SHP77 treated with DMSO at 0.1 percent for 48 hours (cell line): ENCODE results near the gene UCHL1.
"Not testable (repeated sequence)": the region's sequence is repeated elsewhere in the genome, so short reads cannot be mapped to it uniquely, and the experiment has no call there.

Experiments
- DNase-seq: peaks from one replicate; lab custom pipeline; 2025; lab: John Stamatoyannopoulos, UW

UCHL1 gene

DNA sequence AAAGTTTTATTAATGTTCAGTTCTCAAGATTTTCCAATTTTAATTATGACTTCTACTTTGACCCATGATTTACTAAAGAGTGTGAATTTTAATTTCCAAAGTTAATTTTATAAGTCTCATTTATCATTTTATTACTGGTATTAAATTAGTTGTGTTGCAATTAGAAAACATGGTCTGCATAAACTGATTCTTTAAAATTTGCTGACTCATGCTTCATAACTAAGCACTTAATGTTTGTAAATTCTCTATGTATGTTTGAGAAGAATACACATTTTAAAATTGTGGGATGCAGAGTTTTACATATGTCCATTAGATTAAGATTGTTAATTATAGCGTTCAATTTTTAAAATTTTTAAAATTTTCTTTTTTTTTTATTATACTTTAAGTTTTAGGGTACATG is 20.2 kb upstream of the UCHL1 start:
- DNase-seq: no peak

GRCh38 chr4:41241919-41242318 is 14.8 kb upstream of the UCHL1 start:
- no peak for DNase-seq

DNA sequence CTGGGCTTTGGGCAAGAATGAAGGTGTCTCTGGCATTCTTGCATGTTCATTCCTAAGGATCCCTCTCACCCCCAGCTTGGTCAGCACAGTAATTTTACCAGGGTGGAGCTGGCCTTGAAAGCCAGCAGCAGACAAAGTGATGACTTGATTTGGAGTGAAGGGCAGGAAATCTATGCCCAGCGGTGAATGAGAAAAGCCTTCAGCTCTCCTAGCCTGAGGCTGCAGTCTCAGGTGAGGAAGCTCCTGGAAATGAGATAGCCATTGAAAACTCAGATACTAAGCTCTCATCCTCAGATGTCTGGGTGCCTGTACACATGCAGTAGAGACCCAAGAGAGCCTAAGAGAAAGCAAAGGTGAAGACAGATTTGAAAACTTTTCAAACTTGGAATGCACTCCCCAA is 10.7 kb upstream of the UCHL1 start:
- DNase-seq: no peak

DNA sequence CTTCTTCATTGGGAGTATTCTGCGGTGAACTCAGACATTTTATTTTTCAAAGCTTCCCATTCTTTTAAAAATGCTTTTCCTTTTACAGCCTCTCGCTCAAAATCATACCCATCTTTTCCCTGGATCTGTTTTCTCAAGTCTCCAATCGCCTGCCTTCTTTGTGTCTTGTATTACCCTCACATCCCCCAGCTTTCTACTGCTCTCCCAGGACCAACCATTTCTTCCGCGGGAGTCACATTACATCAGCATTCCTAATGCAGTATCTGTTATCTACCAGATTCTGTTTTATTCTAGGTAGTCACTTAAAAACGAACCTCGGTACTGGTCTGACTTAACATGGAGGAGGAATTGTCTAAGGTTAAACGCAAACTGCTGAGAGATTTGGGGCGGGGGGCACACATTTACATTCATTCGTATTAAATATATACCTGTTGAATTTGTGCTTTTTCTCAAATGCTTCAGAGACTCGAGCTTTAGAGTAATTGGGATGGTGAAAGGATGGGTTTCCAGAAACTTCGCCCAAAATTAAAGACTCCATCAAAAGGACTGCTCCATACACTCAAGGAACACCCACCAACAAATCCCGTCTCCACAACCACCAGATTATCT is 493 bp upstream of the UCHL1 start:
- DNase-seq: peak; percentile 2

DNA sequence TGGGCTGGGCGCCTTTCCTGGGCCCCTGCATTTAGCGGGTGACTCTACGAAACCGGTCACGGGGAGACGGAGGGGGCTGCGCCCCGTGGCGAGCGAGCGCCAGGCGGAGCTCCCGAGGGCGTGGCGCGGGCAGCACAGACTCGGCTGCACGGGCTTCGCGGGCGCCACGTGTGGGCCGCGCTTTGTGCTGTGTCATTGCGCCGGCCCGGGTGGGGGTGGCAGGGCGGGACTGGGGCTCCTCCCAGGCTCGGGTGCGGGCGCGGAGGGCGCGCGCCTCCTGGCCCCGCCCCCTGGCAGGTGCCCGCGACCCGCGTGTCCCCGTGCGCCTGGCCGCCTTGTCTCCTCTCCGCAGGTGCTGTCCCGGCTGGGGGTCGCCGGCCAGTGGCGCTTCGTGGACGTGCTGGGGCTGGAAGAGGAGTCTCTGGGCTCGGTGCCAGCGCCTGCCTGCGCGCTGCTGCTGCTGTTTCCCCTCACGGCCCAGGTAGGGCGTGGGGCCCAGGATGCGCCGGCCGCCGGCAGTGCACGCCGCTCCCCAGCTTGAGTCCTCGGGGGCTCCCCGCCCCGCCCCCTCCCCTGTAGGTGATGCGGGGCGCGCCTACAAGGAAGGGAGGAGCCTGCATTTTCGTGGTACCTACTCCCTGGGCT is 651 bp downstream of the UCHL1 start:
- DNase-seq: no peak

DNA sequence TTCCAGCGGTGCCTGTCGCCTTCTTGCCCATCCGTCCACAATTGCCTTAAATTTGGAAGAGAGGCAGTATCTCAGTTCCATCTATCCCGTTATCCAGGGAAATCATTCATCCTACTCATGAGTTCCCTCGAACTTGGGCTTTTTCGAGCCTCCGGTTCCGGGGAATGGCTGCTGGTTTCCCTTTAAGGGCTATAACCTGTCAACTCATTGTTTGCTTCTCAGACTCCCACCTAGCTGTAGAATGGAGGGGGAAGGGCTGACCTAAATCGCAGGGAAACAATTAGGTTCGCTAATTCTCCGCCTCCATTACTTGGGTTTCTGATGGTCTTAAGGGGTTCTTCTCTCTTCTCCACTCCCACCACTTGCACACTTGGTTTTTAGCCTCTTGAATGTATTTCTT is 1.2 kb downstream of the UCHL1 start:
- DNase-seq: no peak

GRCh38 chr4:41258783-41259182 is 2.1 kb downstream of the UCHL1 start:
- no peak for DNase-seq

GRCh38 chr4:41260116-41260733 is 3.5 kb downstream of the UCHL1 start:
- no peak for DNase-seq

DNA sequence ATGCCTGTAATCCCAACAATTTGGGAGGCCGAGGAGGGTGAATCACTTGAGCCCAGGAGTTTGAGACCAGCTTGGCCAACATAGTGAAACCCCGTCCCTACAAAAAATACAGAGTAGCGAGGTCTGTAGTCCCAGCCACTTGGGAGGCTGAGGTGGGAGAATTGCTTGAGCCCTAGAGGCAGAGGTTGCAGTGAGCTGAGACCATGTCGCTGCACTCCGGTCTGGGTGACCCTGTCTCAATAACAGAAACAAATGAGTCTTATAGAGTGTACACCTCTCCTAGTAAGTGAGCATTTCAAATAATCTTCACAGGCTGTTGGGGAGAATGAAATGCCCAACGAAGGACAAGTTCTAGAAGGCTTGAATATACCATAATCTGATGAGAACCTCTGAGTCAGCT is 5.5 kb downstream of the UCHL1 start:
- no peak for DNase-seq

DNA sequence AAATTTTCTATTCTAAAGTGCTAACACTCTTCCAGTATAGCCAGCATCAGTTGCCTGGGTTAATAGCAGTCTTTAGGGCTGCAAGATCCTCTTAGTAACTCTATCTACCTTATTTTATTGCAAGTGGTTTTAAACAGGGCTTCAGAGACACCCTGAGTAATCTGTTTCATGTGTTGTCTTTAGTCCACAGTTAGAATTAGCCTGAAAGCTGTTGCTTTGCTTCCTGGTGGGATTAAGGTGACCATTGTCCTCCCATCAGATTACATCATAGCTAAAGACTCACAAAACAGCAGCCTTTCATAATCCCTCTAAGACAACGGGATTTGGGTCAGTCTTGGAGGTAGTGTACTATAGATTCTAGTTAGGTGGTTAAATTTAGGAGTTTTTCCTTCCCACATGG is 7.5 kb downstream of the UCHL1 start:
- DNase-seq: no peak

DNA sequence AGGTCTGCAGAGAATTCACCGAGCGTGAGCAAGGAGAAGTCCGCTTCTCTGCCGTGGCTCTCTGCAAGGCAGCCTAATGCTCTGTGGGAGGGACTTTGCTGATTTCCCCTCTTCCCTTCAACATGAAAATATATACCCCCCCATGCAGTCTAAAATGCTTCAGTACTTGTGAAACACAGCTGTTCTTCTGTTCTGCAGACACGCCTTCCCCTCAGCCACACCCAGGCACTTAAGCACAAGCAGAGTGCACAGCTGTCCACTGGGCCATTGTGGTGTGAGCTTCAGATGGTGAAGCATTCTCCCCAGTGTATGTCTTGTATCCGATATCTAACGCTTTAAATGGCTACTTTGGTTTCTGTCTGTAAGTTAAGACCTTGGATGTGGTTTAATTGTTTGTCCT is 11.3 kb downstream of the UCHL1 start:
- DNase-seq: no peak

DNA sequence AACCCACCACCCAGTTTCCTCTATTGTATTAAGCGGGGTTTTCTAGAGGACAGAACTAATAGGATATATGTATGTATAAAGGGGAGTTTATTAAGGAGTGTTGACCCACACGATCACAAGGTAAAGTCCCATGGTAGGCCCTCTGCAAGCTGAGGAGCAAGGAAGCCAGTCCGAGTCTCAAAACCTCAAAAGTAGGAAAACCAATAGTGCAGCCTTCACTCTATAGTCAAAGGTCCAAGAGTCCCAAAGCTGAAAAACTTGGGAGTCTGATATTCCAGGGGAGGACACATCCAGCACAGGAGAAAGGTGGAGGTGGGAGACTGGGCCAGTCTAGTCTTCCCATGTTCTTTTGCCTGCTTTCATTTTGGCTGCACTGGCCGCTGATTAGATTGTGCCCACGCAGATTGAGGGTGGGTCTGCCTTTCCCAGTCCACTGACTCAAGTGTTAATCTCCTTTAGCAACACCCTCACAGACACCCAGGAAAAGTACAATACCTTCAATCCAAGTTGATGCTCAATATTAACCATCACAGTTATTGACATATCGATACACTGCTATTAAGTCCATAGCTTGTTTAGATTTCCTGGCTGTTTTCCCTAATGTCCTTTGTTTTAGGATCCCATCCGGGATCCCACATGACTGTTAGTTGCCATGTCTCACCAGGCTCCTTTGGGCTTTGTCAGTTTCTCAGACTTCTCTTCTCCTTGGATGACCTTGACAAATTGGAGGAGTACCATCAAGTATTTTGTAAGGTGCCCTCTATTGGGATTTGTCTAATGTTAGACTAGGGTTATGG is 12.2 kb downstream of the UCHL1 start:
- DNase-seq: no peak

- no peak for DNase-seq
Measured at GRCh38 chr4:41269682-41270081, 13.0 kb downstream of the UCHL1 start.

GRCh38 chr4:41275931-41276330 is 19.2 kb downstream of the UCHL1 start:
- DNase-seq: not testable (repeated sequence)

DNA sequence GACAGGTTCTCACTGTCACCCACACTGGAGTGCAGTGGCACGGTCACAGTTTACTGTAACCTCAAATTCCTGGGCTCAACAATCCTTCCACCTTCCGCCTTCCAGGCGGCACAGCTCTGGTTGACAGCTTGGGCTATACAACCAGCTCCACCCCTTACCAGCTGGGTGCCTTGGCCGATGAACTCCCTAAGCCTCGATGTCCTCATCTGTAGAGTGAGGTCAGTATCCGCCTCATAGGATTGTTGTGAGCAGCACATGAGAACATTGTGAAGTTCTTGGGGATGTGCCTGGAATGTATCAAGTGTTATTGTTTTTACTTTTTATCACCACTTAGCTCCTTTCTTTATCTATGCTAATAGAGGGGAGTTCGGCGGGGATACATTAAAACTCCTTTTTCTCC is 23.3 kb downstream of the UCHL1 start:
- no peak for DNase-seq

DNA sequence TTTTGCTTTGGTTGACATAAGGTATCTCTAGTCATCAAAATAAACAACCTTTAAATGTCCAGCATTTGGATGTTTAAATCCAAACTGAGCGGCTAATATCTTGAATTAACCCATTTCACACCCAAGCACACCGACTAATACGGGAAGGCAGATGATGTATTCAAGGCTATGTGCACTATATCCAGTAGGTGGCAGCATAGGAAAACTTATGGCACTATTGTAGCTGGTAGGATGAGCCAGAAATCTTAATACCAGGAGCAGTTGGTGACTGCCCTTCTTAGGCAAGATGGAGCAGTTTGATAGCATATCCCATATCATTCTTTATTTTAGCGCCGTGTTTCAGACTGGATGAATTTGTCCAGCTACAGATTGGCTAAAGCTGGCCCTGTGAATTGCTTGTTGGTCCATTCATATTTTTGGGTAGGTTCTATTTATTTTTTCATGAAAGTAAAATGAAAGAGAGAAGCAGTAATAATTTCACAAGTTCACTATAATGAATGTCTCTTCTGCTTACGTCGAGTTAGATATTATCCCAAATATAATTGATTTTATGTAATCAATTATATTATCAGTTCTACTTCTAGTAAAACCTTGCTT is 24.4 kb downstream of the UCHL1 start:
- peak; percentile 9 for DNase-seq

GRCh38 chr4:41282366-41282765 is 25.6 kb downstream of the UCHL1 start:
- no peak for DNase-seq

DNA sequence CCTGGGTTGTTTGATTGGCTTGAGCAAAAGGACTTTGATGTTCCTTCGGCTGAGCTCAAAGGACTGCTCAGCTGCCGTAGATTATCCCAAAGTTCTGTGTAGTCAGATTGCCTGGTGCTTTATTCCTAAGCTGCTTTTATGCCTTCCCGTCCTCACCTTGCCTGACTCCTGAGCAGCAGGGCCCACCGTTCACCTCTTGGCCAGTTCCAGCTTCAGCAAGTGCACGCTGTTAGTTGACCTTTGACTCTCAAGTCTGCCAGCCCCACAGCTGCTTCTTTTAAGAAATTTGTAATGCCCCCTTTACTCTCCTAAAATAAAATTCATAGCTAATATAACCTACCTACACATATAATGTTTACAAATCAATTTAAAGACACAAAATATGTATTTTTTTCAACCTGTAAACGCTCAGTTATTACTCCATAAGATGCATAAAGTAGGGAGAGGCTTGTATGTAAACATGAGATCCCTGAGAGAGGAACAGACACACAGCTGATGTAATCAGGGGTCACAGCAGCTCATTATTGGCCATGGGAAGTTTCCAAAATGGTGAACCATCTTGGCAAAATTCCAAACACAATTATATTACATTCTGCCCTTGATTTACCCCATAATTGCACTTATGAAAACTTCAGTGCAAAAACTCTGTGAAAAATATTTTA is 28.6 kb downstream of the UCHL1 start:
- no peak for DNase-seq

DNA sequence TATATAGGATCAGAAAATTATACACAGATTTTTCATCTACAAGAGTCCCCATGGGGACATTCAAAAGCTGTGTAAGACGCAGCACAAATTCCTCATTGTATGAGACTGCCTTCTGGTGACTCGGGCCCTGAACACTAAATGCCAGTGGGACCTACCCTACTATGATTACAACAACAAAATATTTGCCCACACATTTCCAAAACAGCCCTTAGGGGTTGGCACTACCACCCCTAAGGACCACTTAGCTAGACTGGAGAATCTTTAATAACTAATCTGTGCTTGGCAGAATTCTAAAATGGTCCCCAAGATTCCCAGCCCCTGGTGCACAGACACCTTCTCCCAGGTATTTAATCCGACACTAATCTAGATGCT is 29.1 kb downstream of the UCHL1 start:
- no peak for DNase-seq

GRCh38 chr4:41287005-41287404 is 30.3 kb downstream of the UCHL1 start:
- no peak for DNase-seq

- DNase-seq: no peak
Measured at GRCh38 chr4:41287852-41288251, 31.1 kb downstream of the UCHL1 start.

- DNase-seq: no peak
Measured at GRCh38 chr4:41288254-41288653, 31.5 kb downstream of the UCHL1 start.
